ENCODE results near the gene SHC1. TPM values are rescaled to one million over a fixed set of nuclear protein-coding genes. Genes with fewer than 3 reads are reported as not detected.
A peak's percentile ranks its signal among the peaks of the same experiment; 100 is the strongest.
"Not testable (repeated sequence)": the region's sequence is repeated elsewhere in the genome, so short reads cannot be mapped to it uniquely, and the experiment has no call there.

SHC1 gene
- total RNA-seq, 1 donor from 2014 or later: 69.0 TPM

- H3K4me3 ChIP-seq; H2AFZ ChIP-seq (replicated peaks); H3K36me3 ChIP-seq; H3K27ac Mint-ChIP-seq; H3K9me3 ChIP-seq (ENCODE audit: low read depth); H3K79me2 ChIP-seq (ENCODE audit: low read depth); H3K9me3 Mint-ChIP-seq; H4K20me1 ChIP-seq (ENCODE audit: low read depth); H3K36me3 Mint-ChIP-seq; H3K4me3 Mint-ChIP-seq; H3K9ac ChIP-seq; H3K27ac ChIP-seq; H3K4me2 ChIP-seq; H3K27me3 ChIP-seq; H3K4me1 ChIP-seq: not testable (repeated sequence)
- peaks cover 34% of the 10 kb centered on the region for H3F3A ChIP-seq (ENCODE audit: low read depth)
- Mint-ChIP-seq H3K4me1 (peaks cover 30% of the 10 kb centered on the region), H3K27me3 (ENCODE audit: insufficient read depth, low read depth) (peaks cover 12% of the 10 kb centered on the region)
- TF ChIP-seq CTCF (IDR thresholded peaks at IDR 0.05): peak; percentile 58
- DNase-seq (ENCODE audit: low spot score): peak; percentile 69
These were observed 24.9 kb upstream of the SHC1 start for GRCh38 chr1:154995301-154995983.

- peaks cover 14% of the 10 kb centered on the region for H3K27me3 Mint-ChIP-seq (ENCODE audit: insufficient read depth, low read depth)
- peaks cover 4% of the 10 kb centered on the region for H3K36me3 Mint-ChIP-seq
- peaks cover 3% of the 10 kb centered on the region for H3K4me1 ChIP-seq
- peaks cover 5% of the 10 kb centered on the region for H4K20me1 ChIP-seq (ENCODE audit: low read depth)
- no peak overlapping the region for H3K4me3 ChIP-seq
- no peak overlapping the region for H2AFZ ChIP-seq (replicated peaks)
- H3K4me1 Mint-ChIP-seq: peaks cover 24% of the 10 kb centered on the region
- no peak overlapping the region for H3K4me3 Mint-ChIP-seq
- H3K36me3 ChIP-seq: no peaks in the 10 kb centered on the region
- H3K4me2 ChIP-seq: no peak overlapping the region
- no peaks in the 10 kb centered on the region for H3K9me3 ChIP-seq (ENCODE audit: low read depth)
- DNase-seq (ENCODE audit: low spot score): no peak
- no peaks in the 10 kb centered on the region for H3K27me3 ChIP-seq
- H3K9ac ChIP-seq: no peak overlapping the region
- H3K27ac Mint-ChIP-seq: peak overlapping the region; percentile 44
- TF ChIP-seq CTCF (IDR thresholded peaks at IDR 0.05): no peak
- no peak for TF ChIP-seq EZH2phosphoT487 (IDR thresholded peaks at IDR 0.05)
- no peak for TF ChIP-seq EZH2 (IDR thresholded peaks at IDR 0.05)
- peaks cover 26% of the 10 kb centered on the region for H3F3A ChIP-seq (ENCODE audit: low read depth)
- H3K27ac ChIP-seq: no peak overlapping the region
- H3K79me2 ChIP-seq (ENCODE audit: low read depth): no peaks in the 10 kb centered on the region
- no peaks in the 10 kb centered on the region for H3K9me3 Mint-ChIP-seq
These were observed 24.0 kb upstream of the SHC1 start for GRCh38 chr1:154994591-154994990.

- Mint-ChIP-seq H3K36me3 (peaks cover 5% of the 10 kb centered on the region), H3K4me3 (no peak overlapping the region), H3K4me1 (peaks cover 24% of the 10 kb centered on the region), H3K27me3 (ENCODE audit: insufficient read depth, low read depth) (peaks cover 14% of the 10 kb centered on the region), H3K27ac (no peak overlapping the region), H3K9me3 (no peaks in the 10 kb centered on the region)
- H2AFZ ChIP-seq (replicated peaks): no peak overlapping the region
- no peak overlapping the region for H3K27ac ChIP-seq
- no peaks in the 10 kb centered on the region for H3K36me3 ChIP-seq
- H3K9me3 ChIP-seq (ENCODE audit: low read depth): no peaks in the 10 kb centered on the region
- H3K4me3 ChIP-seq: no peak overlapping the region
- H3K4me2 ChIP-seq: no peak overlapping the region
- H3K4me1 ChIP-seq: peaks cover 3% of the 10 kb centered on the region
- H3K79me2 ChIP-seq (ENCODE audit: low read depth): peaks cover 3% of the 10 kb centered on the region
- peaks cover 9% of the 10 kb centered on the region for H4K20me1 ChIP-seq (ENCODE audit: low read depth)
- no peaks in the 10 kb centered on the region for H3K27me3 ChIP-seq
- peaks cover 24% of the 10 kb centered on the region for H3F3A ChIP-seq (ENCODE audit: low read depth)
- no peak for TF ChIP-seq EZH2phosphoT487 (IDR thresholded peaks at IDR 0.05)
- TF ChIP-seq EZH2 (IDR thresholded peaks at IDR 0.05): no peak
- no peak for TF ChIP-seq CTCF (IDR thresholded peaks at IDR 0.05)
- H3K9ac ChIP-seq: no peak overlapping the region
- no peak for DNase-seq (ENCODE audit: low spot score)
These were observed 23.7 kb upstream of the SHC1 start for GRCh38 chr1:154994269-154994587.

All from neural progenitor cell (in vitro differentiated cells).